ENCODE measurements around the gene PAGE5.

PAGE5 gene

GRCh38 chrX:55220119-55220794 is at the start of gene PAGE5:
Gene PAGE5, plus strand, starts transcription at chrX:55220346. Its CDS starts 1,037 bp downstream, at chrX:55221383.
- DNase-seq = no peak

- DNase-seq = no peak
Observed at GRCh38 chrX:55187281-55187680, 32.9 kb upstream of the PAGE5 start.

- no peak for DNase-seq
Observed at GRCh38 chrX:55196688-55197087, 23.5 kb upstream of the PAGE5 start.

- no peak for DNase-seq
Observed at GRCh38 chrX:55201930-55202579, 18.1 kb upstream of the PAGE5 start.

- DNase-seq = no peak
Observed at GRCh38 chrX:55206162-55206941, 13.8 kb upstream of the PAGE5 start.

- no peak for DNase-seq
Observed at GRCh38 chrX:55210931-55211677, 9.0 kb upstream of the PAGE5 start.

GRCh38 chrX:55213381-55213780 is 6.8 kb upstream of the PAGE5 start:
- no peak for DNase-seq

GRCh38 chrX:55240788-55241340 is 20.7 kb downstream of the PAGE5 start:
- DNase-seq = peak; percentile 32

- DNase-seq = no peak
Observed at GRCh38 chrX:55253528-55253927, 33.4 kb downstream of the PAGE5 start.

GRCh38 chrX:55260806-55261205 is 40.7 kb downstream of the PAGE5 start:
- DNase-seq = no peak

GRCh38 chrX:55264816-55265215 is 44.7 kb downstream of the PAGE5 start, which contains the start of gene PAGE3:
Gene PAGE3, minus strand, starts transcription at chrX:55264916. Its CDS starts 1,013 bp downstream, at chrX:55263903.
- no peak for DNase-seq

All from kidney glomerular epithelial cell (primary cell).